Fibroblast of lung (primary cell): ENCODE results near the gene CPEB4. TPM values are rescaled to one million over a fixed set of nuclear protein-coding genes. Genes with fewer than 3 reads are reported as not detected.

Experiments
- DNase-seq, 2 donors: peaks; one replicate each; pipeline versions ENCODE4 v3.0.0 to v3.0.0-alpha.2; 2010; ENCODE audit warnings: low read depth in 2 of 2
- H2AFZ ChIP-seq: 2 replicates; pipeline ENCODE4 v1.5.1; 2012; ENCODE audit warnings: low read length, control low read depth, inconsistent platforms
- H3K27ac ChIP-seq: 2 replicates; pipeline ENCODE4 v1.5.1; 2011; ENCODE audit warnings: low read length, control low read depth; ENCODE audit not compliant: insufficient read depth
- H3K27me3 ChIP-seq: 2 replicates; pipeline ENCODE4 v1.5.1; 2011; ENCODE audit warnings: mild to moderate bottlenecking, low read length; ENCODE audit not compliant: control insufficient read depth, insufficient read depth
- H3K36me3 ChIP-seq: 2 replicates; pipeline ENCODE4 v1.5.1; 2011; ENCODE audit warnings: low read length; ENCODE audit not compliant: control insufficient read depth, insufficient read depth
- H3K4me1 ChIP-seq: 2 replicates; pipeline ENCODE4 v1.5.1; 2011; ENCODE audit warnings: low read length; ENCODE audit not compliant: control insufficient read depth, insufficient read depth; ENCODE audit errors: extremely low read depth
- H3K4me2 ChIP-seq: 2 replicates; pipeline ENCODE4 v1.5.1; 2011; ENCODE audit warnings: low read length, control low read depth; ENCODE audit not compliant: insufficient read depth; ENCODE audit errors: extremely low read depth
- H3K4me3 ChIP-seq, 4 experiments: fragments of 200-600 bp in 1 of 4; sonication (generic) in 1 of 4; replicated peaks in 1 of 4; 2 replicates each; pipeline ENCODE4 v1.5.1; 2011 to 2016; ENCODE audit warnings: low read length in 4 of 4, low read depth in 3 of 4, mild to moderate bottlenecking in 3 of 4, control low read depth in 2 of 4, inconsistent platforms in 1 of 4, mixed read lengths in 1 of 4; ENCODE audit not compliant: insufficient read depth in 1 of 4; ENCODE audit errors: control extremely low read depth in 1 of 4
- H3K79me2 ChIP-seq: 2 replicates; pipeline ENCODE4 v1.5.1; 2012; ENCODE audit warnings: mild to moderate bottlenecking, low read length, inconsistent platforms; ENCODE audit not compliant: control insufficient read depth, insufficient read depth
- H3K9ac ChIP-seq: 2 replicates; pipeline ENCODE4 v1.5.1; 2011; ENCODE audit warnings: mild to moderate bottlenecking, low read length, control low read depth; ENCODE audit not compliant: insufficient read depth
- H3K9me3 ChIP-seq: 2 replicates; pipeline ENCODE4 v1.5.1; 2012; ENCODE audit warnings: low read depth, low read length; ENCODE audit not compliant: control insufficient read depth, insufficient read depth
- H4K20me1 ChIP-seq: 2 replicates; pipeline ENCODE4 v1.5.1; 2011; ENCODE audit warnings: low read length; ENCODE audit not compliant: control insufficient read depth, insufficient read depth; ENCODE audit errors: extremely low read depth
- CTCF ChIP-seq, 2 donors: IDR thresholded peaks in 1 of 2; conservative IDR thresholded peaks in 1 of 2; 1 replicate in 1 of 2; 2 replicates in 1 of 2; pipeline ENCODE4 v1.5.1; 2011 to 2012; ENCODE audit warnings: low read length in 2 of 2, control low read depth in 1 of 2, inconsistent platforms in 1 of 2, low read depth in 1 of 2, mild to moderate bottlenecking in 1 of 2
- EZH2 ChIP-seq: IDR thresholded peaks from 2 replicates; pipeline ENCODE4 v1.5.1; 2012; ENCODE audit warnings: low read length, control low read depth, mild to moderate bottlenecking; ENCODE audit errors: missing control alignments
- polyA plus RNA-seq, 2 donors: library from polyadenylated mRNA; depleted of rRNA in 1 of 2; stranded (reverse) in 1 of 2; unstranded in 1 of 2; fragments of >200 nt; gene quantifications; 2 replicates each; pipeline ENCODE4 v1.2.1, GENCODE V29; 2011 to 2012; ENCODE audit warnings: missing spikeins in 1 of 2
- total RNA-seq: library from RNA; depleted of rRNA; stranded (reverse); fragments of >200 nt; gene quantifications from 2 replicates; pipeline ENCODE4 v1.2.1, GENCODE V29; 2014

The CPEB4 gene
- total and polyA plus RNA-seq, 2 donors (not counting 1 experiment from before 2014, with no cell fraction given), result 19.9 to 23.6 TPM

DNA sequence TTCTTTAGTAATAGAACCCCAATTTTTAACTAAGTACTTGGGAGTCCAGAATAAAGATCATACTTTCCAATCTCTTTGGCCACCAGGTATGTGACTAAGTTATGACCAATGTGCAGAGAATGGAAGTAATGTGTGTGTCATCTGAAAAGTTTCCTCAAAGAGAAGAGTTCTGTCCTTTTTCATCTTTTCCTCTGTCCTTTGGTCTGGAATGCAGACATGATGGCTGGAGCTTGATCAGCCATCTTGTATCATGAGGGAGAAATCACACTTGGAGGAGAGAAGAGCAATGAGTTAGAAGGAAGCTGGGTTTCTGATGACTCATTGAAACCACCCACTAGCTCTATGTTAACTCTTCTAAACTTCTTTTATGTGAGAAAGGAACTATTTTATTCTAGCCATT, 5.5 kb upstream of the CPEB4 start:
- H4K20me1 ChIP-seq, result no peaks in the 10 kb centered on the region
- peak in 1 of 2 donors; percentile 39 for DNase-seq
- no peak overlapping the region for H3K9ac ChIP-seq
- H3K36me3 ChIP-seq, result no peaks in the 10 kb centered on the region
- H3K4me2 ChIP-seq, result no peak overlapping the region
- H3K27ac ChIP-seq, result no peak overlapping the region
- TF ChIP-seq CTCF (conservative IDR thresholded peaks at IDR 0.05 in 1 of 2, IDR thresholded peaks at IDR 0.05 in 1 of 2; ENCODE audit: low read depth in 1 of 2, low read length in 2 of 2), result no peak
- TF ChIP-seq EZH2, result no peak
- H3K4me1 ChIP-seq, result no peaks in the 10 kb centered on the region
- no peaks in the 10 kb centered on the region for H3K27me3 ChIP-seq
- H3K4me3 ChIP-seq, result no peak overlapping the region
- no peaks in the 10 kb centered on the region for H3K79me2 ChIP-seq
- H2AFZ ChIP-seq, result no peak overlapping the region
- H3K9me3 ChIP-seq, result no peaks in the 10 kb centered on the region

DNA sequence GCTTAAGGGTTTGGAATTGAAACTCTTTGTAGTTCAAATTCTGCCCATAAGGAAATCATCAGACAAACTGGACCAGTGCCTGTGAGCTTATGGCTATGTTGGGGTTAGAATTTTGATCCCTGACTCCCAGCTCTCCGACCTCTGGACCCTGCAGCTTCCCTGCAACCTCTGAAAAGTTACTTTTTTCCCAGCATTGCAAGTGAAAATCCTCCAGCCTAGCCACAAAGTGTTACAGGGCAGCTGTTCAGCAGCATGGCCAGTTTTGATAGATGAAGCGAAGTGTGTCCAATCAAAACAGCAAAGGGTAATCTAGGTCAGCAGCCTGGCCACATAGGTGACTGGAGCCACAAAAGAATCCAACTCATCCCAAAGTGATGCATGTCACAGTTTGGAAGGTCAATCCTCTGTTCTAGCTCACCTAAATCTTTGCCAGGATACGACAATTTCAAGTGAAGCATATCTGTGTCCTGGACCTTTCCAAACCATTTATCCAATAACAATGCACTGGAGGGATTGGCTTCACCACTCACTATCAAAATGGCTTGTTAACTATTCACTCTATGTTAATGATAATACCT, 4.7 kb upstream of the CPEB4 start:
- Histone ChIP-seq H2AFZ (no peak overlapping the region), H3K9me3 (no peaks in the 10 kb centered on the region), H3K9ac (no peak overlapping the region), H3K27me3 (no peaks in the 10 kb centered on the region), H3K79me2 (peaks cover under 1% of the 10 kb centered on the region), H3K36me3 (no peaks in the 10 kb centered on the region), H3K4me3 (no peak overlapping the region), H3K4me1 (no peaks in the 10 kb centered on the region), H3K27ac (no peak overlapping the region), H4K20me1 (no peaks in the 10 kb centered on the region), H3K4me2 (no peak overlapping the region)
- no peak for DNase-seq
- TF ChIP-seq CTCF (conservative IDR thresholded peaks at IDR 0.05 in 1 of 2, IDR thresholded peaks at IDR 0.05 in 1 of 2; ENCODE audit: low read depth in 1 of 2, low read length in 2 of 2), result no peak
- no peak for TF ChIP-seq EZH2

- TF ChIP-seq CTCF (conservative IDR thresholded peaks at IDR 0.05 in 1 of 2, IDR thresholded peaks at IDR 0.05 in 1 of 2; ENCODE audit: low read depth in 1 of 2, low read length in 2 of 2) (no peak), EZH2 (no peak)
- Histone ChIP-seq H3K36me3 (no peaks in the 10 kb centered on the region), H3K9me3 (no peaks in the 10 kb centered on the region), H3K4me3 (no peak overlapping the region), H3K79me2 (peaks cover 6% of the 10 kb centered on the region), H3K4me2 (no peak overlapping the region), H4K20me1 (no peaks in the 10 kb centered on the region), H3K4me1 (no peaks in the 10 kb centered on the region), H3K27me3 (no peaks in the 10 kb centered on the region), H2AFZ (no peak overlapping the region), H3K9ac (no peak overlapping the region), H3K27ac (no peak overlapping the region)
- no peak for DNase-seq
These were observed 3.6 kb upstream of the CPEB4 start for GRCh38 chr5:173884402-173885053.
